Neural cell (in vitro differentiated cells): ENCODE data around the gene TAS2R13.

ENCODE experiments used
- POLR2AphosphoS5 ChIP-seq: IDR thresholded peaks from 2 replicates; pipeline ENCODE4 v1.6.1; 2012
- TAF1 ChIP-seq: IDR thresholded peaks from 2 replicates; pipeline ENCODE4 v1.6.1; 2012; ENCODE audit warnings: low read depth
- TF ChIP-seq, protein P1 (sequence below): fragments of 450-650 bp; IDR thresholded peaks from 2 replicates; pipeline ENCODE4 v1.5.1; 2014; ENCODE audit warnings: antibody characterized with exemption, mild to moderate bottlenecking, moderate library complexity; ENCODE audit not compliant: poor library complexity, severe bottlenecking

DNA sequence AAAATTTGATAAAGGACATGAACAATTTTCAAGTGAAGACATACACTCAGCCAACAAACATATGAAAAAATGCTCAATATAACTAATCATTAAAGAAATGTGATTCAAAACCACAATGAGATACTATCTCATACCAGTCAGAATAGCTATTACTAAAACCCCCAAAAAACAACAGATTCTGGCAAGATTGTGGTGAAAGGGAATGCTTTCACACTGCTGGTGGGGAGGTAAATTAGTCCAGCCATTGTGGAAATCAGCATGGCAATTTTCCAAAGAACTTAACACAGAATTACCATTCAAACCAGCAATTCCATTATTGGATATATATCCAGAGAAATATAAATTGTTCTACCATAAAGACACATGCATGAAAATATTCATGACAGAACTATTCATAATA, 48.4 kb upstream of the TAS2R13 start:
- TF ChIP-seq, protein P1, sequence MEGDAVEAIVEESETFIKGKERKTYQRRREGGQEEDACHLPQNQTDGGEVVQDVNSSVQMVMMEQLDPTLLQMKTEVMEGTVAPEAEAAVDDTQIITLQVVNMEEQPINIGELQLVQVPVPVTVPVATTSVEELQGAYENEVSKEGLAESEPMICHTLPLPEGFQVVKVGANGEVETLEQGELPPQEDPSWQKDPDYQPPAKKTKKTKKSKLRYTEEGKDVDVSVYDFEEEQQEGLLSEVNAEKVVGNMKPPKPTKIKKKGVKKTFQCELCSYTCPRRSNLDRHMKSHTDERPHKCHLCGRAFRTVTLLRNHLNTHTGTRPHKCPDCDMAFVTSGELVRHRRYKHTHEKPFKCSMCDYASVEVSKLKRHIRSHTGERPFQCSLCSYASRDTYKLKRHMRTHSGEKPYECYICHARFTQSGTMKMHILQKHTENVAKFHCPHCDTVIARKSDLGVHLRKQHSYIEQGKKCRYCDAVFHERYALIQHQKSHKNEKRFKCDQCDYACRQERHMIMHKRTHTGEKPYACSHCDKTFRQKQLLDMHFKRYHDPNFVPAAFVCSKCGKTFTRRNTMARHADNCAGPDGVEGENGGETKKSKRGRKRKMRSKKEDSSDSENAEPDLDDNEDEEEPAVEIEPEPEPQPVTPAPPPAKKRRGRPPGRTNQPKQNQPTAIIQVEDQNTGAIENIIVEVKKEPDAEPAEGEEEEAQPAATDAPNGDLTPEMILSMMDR: no peak
- TF ChIP-seq POLR2AphosphoS5: no peak
- no peak for TF ChIP-seq TAF1
